ENCODE results near the gene LRRC8D.

Gene LRRC8D

DNA sequence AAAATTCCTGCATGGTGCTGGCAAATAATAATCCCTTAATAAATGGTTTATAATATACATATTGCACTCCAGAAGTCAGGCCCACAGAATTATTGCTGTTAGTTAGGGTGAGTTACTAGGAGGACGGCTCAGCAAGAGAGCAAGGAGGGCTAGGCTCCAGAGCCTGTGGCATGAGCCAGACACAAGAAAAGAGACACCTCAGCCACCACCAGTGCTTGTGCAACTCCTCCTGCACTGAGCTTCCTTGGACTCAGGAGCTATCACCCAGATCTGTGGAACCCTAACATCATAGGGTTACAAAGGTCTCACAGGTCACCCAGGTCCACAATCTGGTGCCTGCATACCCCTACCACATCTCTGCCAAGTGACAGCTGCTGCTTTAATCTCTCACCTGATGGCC is 12.8 kb upstream of the LRRC8D start:
- DNase-seq (ENCODE audit: low spot score), result no peak

DNA sequence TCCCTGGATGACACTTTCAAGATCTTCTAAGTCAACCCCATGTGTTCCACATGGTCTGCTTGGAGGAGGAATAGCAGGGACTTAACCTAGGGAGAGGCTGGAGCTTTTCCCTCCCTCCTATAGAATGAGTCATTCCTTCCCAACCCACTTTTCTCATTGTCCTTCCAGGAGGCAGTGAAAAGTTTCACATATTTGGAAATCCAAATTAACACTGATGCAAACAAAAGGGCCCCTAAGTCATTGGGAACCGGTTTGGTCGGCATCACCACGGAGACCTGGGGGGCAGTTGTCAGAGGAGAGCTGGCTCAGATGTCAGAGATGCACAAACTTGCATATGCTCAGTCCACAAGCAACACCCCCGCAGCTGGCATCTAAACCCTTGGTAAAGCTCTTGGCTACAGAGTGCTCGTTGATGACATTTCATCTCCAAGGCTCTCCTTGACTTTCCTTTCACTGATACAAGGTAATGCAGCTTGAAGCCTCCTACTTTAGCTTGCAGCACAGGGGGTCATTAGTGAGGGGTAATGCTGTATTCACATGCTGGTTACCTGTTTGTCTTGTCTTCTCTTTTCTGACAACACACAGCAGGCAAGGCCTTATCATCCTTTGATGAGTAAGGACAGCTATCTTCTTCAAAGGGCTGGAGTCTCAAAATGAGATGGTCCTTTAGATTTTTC is 12.3 kb upstream of the LRRC8D start:
- no peak for DNase-seq (ENCODE audit: low spot score)

DNA sequence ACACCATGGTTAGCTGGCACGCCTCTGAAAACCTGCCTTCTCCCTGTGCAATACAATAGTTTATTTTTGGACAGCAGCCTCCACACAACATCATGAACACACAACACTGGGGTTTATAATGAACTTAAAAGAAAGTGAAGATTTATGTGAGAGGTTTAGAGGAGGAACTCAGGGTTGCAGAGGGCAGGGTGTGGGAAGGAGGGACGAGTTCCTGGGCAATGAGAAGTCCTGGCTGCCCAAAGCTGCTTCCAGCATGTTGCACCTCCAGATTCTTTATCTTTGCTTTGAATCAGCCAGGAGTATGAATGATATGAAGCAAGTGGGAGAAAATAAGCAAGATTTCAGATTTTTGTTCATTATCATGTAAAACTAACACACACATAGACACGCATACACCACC is 11.3 kb upstream of the LRRC8D start:
- DNase-seq (ENCODE audit: low spot score), result no peak

DNA sequence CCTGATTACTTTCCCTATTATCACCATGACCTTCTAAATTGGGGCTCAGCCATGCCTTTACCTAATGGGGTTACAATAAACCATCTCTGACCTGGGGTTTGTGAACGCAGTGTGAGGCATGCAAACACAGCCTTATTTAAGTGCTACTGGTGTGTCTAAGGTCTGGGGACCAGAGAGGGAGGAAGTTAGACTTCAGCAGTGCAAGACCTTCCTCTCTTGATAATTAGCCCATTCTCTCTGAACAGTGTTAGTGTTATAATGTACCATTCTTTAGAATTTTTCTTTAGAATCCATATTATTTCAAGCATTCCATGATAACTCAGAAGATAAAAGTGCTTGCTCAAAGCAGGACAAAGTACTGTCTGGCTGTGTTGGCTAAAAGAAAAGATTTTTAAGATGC is 10.5 kb upstream of the LRRC8D start:
- no peak for DNase-seq (ENCODE audit: low spot score)

DNA sequence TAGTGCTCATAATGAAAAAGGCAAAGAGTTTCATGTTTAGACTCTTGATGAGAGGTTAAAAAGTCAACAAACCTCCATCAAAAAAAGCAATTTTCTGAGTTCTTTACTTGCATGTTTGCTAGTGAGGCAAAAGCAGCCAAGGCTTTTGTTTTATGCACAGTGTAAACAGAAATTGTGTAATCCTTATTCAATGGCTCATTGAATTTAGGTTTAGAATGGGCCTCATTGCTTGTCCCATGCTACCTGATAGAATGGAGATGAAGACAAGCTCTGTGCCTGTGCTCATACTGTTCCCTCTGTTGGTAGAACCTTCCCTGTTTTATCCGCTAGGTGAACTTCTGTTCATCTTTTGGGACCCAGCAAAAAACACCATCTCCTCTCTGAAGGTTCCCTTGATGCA is 10.0 kb upstream of the LRRC8D start:
- no peak for DNase-seq (ENCODE audit: low spot score)

DNA sequence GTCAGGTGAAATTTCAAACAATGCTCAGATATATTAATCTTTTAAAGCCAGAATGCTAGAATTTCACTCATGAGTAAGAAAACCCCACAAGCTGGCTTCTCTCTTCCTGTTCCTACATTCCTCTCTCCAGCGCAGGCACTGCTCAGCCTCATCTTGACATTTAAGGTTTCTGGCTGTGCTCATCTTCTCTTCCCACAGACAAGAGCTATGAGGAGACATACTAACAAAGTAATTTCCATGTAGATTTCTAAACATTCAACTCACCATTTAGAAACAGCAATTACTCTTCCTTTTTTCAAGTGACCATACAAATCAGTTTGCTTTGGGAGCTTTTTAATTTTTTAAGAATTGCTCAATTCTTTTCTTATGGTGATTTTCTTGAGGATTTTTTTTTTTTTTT is 7.8 kb upstream of the LRRC8D start:
- DNase-seq (ENCODE audit: low spot score), result no peak

DNA sequence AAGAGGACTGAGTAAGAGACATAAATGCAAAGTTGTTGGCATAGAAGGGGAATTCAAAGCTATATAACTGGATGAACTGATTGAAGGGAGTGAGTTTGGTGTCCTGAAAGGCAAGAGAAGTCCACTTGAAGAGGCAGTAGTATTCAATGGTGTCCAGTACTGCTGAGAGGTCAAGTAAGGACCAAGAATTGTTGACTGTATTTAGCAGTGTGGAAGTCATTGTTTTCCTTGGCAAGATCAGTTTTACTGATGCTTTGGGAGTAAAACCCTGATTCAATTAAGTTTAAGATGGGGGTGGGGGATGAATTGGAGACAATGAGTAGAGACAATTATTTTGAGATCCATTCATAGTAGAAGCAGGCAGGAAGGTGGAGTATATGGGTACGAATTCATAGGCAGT is 5.8 kb upstream of the LRRC8D start:
- DNase-seq (ENCODE audit: low spot score), result no peak

DNA sequence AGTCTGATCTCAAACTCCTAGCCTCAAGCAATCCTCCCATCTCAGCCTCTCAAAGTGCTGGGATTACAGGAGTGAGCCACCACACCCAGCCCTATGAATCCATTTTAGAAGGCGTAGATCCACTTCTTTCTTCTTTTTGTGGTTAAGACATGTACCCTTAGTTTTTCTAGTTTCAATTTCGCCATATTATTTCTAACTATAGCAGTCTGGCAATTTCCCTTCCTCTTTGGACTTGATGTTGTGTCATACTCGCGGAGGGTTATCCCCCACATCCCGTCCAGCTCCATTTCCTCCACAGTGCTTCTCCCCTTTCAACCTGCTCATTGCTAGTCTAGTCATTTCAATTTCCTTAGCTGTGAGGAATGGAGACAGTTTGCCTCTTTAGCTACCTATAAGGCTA is 5.2 kb upstream of the LRRC8D start:
- DNase-seq (ENCODE audit: low spot score), result no peak

DNA sequence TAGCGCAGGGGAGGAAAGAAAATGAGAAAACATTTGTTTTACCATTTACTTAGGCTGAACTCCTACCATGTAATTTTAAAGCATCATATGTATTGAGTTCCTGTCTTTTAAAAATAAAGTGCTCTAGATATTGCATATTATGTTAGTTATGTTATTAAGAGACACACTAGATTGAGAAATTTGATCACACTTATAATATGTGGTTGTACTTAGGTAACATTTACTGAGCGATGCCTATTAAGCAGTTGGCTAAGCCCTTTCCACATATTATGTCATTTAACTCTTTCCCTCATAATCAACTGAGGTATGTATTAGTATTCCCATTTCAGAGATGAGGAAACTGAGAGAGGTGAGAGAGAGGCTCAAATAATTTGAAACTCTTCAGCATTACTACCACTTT is 4.5 kb upstream of the LRRC8D start:
- DNase-seq (ENCODE audit: low spot score), result no peak

DNA sequence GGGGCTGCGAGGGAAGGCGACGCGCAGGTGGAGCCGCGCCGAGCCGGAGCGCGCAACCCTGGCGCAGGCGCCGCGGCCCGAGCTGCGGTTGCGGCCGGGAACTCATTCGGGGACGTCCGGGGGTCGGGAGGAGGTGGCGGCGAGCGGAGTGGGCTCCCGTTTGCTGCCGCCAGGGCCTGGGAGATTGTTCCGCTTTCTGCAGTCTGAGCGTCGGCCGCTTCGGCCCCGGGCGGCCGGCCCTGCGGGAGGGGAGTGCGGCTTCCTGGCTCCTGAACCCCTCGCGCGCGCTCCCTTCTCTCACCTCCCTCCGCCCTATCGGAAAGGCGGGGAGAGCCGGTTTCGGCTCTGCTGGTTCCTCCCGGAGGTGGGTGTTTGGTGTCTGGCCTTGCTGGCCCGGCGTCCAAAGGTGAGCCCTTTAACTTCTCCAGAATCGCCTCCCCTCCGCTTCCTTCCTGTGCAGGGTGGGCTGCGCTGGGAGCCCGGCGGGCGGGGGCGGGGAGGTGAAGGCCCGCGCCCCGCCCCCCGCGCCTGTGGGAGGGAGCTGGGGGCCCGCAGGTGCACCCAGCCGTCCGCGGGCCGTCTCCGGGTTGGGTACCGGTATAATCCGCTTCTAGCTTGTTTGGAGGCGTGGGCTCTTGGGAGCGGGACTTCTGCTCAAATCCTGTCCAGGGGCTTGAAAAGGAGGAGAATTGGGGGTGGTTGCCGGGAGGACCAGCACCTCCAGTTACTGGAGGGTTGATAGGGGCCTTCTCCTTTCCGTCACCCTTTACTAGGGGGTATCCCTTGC is 683 bp downstream of the LRRC8D start:
- no peak for DNase-seq (ENCODE audit: low spot score)

DNA sequence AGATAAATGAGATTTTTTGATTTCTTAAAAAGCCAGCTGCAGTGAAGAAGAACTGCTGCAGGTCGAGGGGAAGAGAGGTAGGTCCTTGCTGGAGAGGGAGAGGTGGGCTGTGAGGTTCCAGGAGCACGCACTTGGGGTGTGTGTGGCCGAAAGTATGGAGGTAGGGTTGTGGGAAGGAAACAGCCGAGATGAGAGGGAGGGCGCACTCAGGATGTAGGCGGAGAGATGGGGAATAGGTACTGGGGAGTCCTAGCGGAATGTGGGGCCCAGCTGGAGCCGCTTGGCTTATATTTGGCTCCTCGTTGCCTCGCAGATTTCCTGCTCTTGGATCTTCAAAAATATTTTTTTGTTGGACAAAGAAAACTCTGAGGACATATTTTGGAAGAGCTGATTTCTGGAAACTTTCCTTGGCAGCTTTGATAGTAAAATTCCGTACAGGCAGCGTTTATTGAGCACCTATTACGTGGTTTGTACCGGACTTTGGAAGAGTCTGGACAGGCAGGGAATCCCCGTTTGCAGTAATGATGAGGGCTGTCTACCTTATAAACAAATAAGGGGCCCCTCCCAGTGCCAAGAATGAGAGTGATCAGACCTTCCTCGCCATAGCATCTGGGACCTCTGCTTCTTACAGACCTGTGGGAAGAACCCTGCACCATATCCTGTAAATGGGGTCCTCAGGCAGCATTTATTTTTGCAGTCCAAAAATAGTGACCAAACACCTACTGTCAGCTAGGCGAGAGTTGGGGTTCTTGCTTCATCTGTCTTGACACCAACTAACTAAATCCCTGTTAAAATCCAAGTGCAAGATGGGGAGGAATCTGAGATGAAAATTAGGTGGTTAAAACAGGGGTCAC is 1.5 kb downstream of the LRRC8D start:
- DNase-seq (ENCODE audit: low spot score), result no peak

DNA sequence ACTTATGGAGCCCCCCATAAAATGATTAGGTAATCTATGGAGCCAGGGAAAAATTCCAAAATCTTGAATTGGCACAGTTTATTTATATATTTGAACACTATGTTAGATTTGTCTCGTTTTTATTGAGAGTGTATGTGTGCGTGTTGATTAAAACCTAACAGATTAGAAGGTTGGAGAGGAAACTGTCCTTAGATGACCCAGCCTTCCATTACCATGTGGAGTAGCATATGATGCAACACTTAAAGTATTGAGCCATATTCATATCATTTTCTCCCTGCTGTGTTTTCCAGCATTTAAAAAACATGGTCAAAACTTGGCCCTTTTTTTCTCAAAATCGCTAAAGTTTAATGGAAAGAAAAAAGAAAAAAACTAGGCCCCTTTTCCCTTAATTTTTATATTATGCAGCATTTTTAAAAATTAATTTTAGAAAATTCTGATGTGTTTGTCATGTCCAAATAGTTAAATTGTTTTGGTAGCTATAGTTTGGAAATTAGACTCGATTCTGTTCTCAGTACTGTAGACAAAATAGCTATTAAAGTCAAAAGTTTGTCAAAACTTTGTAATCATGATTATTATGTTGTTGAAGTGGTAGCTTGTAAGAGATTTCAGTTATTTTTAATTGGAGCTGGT is 2.3 kb downstream of the LRRC8D start:
- DNase-seq (ENCODE audit: low spot score), result no peak

DNA sequence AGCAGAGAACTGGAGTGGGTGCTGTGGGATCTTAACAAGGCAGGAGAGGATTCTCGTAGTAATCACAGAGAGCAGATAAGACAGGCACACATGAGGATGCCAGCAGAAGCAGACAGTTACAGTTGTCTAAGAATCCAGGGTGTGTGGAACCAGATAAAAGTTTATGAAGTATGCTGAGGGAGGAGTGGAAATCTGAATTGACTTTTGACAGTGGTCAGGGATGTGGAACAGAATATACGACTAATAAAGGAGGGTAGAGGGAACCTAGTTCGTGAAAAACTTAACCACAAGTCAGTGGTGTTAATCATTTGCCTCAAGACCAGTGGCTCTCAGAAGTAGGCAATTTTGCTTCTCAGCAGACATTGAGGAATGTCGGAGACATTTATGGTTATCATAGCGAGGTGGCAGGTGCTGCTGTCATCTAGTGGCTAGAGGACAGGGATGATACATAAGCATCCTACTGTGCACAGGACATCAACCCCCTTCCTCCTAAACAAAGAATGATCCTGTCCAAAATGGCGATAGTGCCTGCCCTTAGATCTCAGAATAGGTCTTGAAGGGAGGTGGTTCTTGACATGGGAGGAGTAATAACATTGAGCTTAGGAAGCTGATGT is 3.0 kb downstream of the LRRC8D start:
- no peak for DNase-seq (ENCODE audit: low spot score)

DNA sequence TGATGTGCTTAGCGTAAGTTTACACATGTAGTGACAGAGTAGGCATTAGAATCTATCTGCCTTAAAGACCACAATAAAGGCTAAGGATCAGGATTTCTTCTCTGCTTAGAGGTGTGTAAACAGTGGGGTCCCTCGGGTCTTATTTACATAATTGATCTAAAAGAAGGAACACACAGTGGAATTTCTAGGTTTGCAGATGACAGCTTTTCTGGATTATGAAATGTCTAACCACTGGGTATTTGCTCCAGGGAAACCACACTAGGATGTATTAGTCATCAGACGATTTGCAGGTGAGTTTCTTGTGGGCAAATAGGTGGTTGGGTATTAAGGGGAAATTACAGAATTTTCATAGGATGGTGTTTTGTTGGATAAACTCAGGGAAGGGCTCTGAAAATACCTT is 5.8 kb downstream of the LRRC8D start:
- no peak for DNase-seq (ENCODE audit: low spot score)

DNA sequence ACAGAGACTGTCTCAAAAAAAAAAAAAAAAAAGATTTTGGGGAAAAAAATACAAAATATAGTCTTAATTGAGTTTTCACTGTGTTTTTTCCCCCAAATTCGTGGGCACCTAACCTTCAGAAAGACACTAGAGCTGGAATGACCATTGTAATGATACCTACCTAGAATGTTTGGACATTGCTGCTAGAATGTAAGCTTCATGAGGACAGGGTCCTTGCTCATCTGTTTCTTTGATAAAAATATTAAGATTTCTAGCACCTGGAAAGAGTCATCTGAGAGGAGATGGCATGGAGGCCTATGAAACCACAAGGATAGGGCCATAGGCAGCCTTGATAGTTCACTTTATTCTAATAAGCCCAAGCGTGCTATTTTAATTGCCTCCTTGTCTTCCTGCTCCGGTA is 6.5 kb downstream of the LRRC8D start:
- DNase-seq (ENCODE audit: low spot score), result no peak

DNA sequence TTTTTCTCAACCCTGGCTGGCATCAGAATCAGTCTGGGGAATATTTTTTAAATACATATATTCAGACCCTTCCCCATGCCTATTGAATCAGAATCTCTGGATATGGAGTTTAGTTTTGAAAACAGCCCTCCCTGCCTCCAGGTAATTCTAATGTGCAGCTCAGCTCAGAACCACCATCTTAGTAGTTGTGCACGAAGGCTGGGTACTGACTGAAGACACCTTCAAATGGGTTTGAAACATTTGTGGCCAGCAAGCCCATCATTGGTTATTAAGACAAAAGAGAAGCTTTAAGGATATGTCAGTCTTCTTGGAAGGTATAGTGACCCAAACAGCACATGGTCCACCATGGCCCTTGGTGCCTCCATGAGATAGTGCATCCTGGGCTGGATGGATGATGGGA is 7.1 kb downstream of the LRRC8D start:
- no peak for DNase-seq (ENCODE audit: low spot score)

DNA sequence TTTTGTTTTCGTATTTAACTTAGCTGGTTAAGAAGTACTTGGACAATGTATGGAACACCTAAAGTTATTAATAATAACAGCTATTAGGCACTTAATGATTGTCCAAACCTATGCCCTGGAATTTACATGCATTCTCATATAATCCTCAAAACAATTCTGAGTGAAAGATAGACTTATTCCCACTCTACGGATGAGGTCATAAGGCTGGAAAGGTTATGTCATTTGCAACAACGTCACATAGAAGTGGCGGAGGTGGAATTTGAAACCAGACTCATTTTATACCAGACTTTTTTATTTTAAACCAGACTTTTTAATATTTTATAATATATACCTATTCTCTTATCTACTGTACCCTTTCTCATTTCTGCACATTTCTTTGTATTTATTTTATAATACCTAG is 8.4 kb downstream of the LRRC8D start:
- no peak for DNase-seq (ENCODE audit: low spot score)

DNA sequence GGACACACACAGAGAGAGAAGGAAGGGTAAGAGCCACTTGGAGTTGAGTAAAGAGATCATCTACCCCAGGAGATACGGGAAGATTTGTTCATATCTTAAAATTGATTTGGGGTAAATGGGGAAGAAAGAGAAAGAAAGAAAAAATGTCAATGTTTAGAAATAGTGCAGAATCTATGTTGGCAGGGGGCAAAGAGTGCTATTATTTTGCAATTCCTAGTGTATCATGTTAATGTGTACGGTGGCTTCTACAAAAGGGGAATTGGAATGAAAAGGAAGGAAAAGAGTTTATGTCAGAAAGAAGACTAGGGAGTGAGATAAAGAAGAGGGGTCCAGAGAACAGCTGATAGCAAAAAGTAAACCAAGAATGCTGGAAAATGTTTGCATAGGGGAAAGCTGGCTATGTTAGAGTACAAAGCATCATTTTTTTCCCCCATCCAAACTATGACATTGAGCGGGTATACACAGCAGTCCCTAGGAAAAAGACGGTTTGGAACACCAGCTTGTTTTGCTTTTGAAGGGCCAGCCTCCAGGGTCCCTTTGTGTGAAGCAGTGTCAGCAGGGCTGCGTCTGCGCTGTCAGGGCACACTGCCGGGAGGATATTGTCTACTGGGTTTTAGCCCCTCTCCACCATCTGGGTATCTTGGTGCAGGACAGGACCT is 10.8 kb downstream of the LRRC8D start:
- DNase-seq (ENCODE audit: low spot score), result peak; percentile 63

DNA sequence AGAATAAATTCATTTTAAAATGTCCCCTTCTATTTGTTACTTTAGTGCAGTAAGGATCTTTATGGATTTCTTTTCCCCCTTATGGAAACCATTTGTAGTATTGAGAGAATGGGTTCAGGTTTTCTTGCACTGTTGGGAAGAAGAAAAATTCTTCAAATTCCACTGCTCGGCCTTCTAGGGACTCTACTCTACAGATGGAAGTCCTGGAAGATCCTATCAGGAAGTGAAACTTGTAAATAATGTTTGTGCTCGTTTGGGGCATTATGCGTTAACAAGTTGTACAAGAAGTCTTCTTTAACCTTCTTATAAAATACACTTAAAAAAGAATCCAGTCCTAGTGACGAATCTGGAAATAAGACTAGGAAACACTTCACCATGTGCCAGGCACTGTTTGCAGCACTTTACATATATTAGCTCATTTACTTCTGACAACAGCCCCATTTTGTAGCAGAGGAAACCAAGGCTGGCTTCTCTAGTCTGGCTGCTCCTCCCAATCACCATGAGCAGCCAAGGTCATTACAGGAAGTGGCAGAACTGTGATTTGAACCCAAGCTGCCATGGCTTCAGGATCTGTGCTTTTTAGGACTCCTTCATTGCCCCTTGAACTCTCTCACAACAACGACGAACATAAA is 11.8 kb downstream of the LRRC8D start:
- DNase-seq (ENCODE audit: low spot score), result peak; percentile 66

DNA sequence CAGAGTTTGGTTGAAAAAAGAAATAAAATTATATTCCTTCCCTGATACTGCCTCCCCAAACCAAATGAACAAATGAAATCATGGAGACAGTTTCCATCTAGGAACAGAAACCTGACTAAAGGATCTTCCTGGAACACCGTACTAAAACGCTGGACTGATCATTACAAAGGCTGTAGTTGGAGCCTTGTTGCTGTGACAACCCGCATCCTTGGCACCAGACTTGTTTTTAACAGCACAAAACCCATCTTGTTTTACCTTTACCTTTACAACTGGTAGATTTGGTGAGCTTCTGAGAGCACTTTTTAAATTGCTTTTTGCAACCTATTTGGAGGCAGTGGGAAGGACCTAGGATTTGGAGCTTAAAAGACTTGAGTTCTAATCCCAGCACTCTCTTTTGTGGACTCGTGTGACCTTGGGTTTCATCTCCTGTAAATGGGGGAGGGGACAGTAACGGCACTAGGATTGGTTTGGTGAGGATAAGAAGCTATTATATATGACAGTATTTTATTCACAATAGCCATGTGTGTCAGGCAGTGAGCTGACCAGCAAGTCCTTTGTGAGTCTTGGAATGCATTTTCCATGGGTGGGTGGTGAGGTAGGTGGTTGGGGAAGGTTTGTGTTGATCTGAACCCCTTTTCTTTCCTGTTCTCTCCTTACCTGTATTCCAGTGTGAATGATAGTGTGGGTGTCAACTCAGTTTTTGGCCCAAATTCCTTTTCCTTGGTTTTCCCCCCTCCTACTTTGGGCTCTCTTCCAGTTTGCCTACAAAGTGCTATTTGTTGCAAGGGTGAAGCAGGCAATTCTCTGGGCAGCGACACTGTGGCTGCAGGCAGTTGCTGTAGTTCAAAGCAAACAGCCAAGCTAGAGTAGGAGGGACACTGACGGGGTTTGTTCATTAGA is 12.6 kb downstream of the LRRC8D start:
- DNase-seq (ENCODE audit: low spot score), result peak; percentile 90
